IMR-90 (cell line): ENCODE results near the gene NKX6-2. TPM values are rescaled to one million over a fixed set of nuclear protein-coding genes. Genes with fewer than 3 reads are reported as not detected.

Experiments used
- ATAC-seq: fragments of 200-7000 bp; cut with Tn5 transposase; 2 replicates; pipeline ENCODE4 v1.9.1; 2020; ENCODE audit warnings: low read depth, mild to moderate bottlenecking, moderate library complexity
- BruUV-seq: library from RNA; stranded (reverse); fragments of 400-500 nt; replicated peaks from 2 replicates; lab custom pipeline; 2021; lab: Mats Ljungman, UMichigan
- CTCF ChIA-PET: fragments of 300-600 bp; formaldehyde crosslinking; extraction: SDS; loops from one replicate; lab custom pipeline; 2021; ENCODE audit warnings: antibody characterized with exemption; lab: Yijun Ruan, JAX
- POLR2A ChIA-PET: fragments of 300-600 bp; sonication (Branson Sonifier 250); formaldehyde crosslinking; loops from one replicate; lab custom pipeline; 2022; ENCODE audit warnings: antibody characterized with exemption; ENCODE audit not compliant: unreplicated experiment; lab: Charles Lee
- DNase-seq: peaks from one replicate; pipeline ENCODE4 v3.0.0; 2013
- H2AFZ ChIP-seq: replicated peaks from 2 replicates; pipeline ENCODE3; 2013; ENCODE audit warnings: low read length, mild to moderate bottlenecking; ENCODE audit not compliant: poor library complexity
- H2AK5ac ChIP-seq: 2 replicates; pipeline ENCODE4 v1.6.1; 2013; ENCODE audit warnings: low read depth, low read length, inconsistent platforms
- H2AK9ac ChIP-seq: replicated peaks from 2 replicates; pipeline ENCODE3; 2013; ENCODE audit warnings: mild to moderate bottlenecking, low read depth, low read length, moderate library complexity; ENCODE audit not compliant: poor library complexity
- H2BK120ac ChIP-seq: 2 replicates; pipeline ENCODE4 v1.6.1; 2013; ENCODE audit warnings: low read depth, low read length, inconsistent platforms
- H2BK15ac ChIP-seq: 3 replicates; pipeline ENCODE4 v1.6.1; 2013; ENCODE audit warnings: low read depth, low read length, inconsistent platforms
- H2BK20ac ChIP-seq: 2 replicates; pipeline ENCODE4 v1.6.1; 2013; ENCODE audit warnings: low read depth, mild to moderate bottlenecking, inconsistent platforms, low read length, moderate library complexity
- H2BK5ac ChIP-seq: 2 replicates; pipeline ENCODE4 v1.6.1; 2013; ENCODE audit warnings: mild to moderate bottlenecking, low read depth, low read length, inconsistent platforms; ENCODE audit not compliant: poor library complexity, severe bottlenecking
- H3K14ac ChIP-seq: replicated peaks from 2 replicates; pipeline ENCODE4 v1.6.1; 2013; ENCODE audit warnings: low read depth, low read length, inconsistent platforms
- H3K18ac ChIP-seq: 2 replicates; pipeline ENCODE4 v1.6.1; 2013; ENCODE audit warnings: low read depth, low read length, control low read depth
- H3K23ac ChIP-seq: 2 replicates; pipeline ENCODE4 v1.6.1; 2013; ENCODE audit warnings: low read depth, low read length, inconsistent platforms
- H3K27ac ChIP-seq: 2 replicates; pipeline ENCODE4 v1.5.1; 2013; ENCODE audit warnings: mild to moderate bottlenecking, control low read depth, low read length; ENCODE audit not compliant: insufficient read depth
- H3K27me3 ChIP-seq: 2 replicates; pipeline ENCODE4 v1.6.1; 2013; ENCODE audit warnings: low read length; ENCODE audit not compliant: control insufficient read depth, insufficient read depth
- H3K36me3 ChIP-seq: 2 replicates; pipeline ENCODE4 v1.6.1; 2013; ENCODE audit warnings: low read length, mixed read lengths; ENCODE audit not compliant: control insufficient read depth, insufficient read depth
- H3K4ac ChIP-seq: 2 replicates; pipeline ENCODE4 v1.6.1; 2013; ENCODE audit warnings: low read depth, low read length, inconsistent platforms
- H3K4me1 ChIP-seq: 2 replicates; pipeline ENCODE4 v1.6.1; 2013; ENCODE audit warnings: low read length, mixed read lengths; ENCODE audit not compliant: control insufficient read depth, insufficient read depth
- H3K4me2 ChIP-seq: 2 replicates; pipeline ENCODE4 v1.6.1; 2013; ENCODE audit warnings: low read depth, mild to moderate bottlenecking, control low read depth, low read length, moderate library complexity
- H3K4me3 ChIP-seq: 2 replicates; pipeline ENCODE4 v1.5.1; 2013; ENCODE audit warnings: low read depth, mild to moderate bottlenecking, control low read depth, low read length, moderate library complexity; ENCODE audit not compliant: insufficient read depth
- H3K56ac ChIP-seq: 2 replicates; pipeline ENCODE4 v1.6.1; 2013; ENCODE audit warnings: low read length, inconsistent platforms; ENCODE audit not compliant: insufficient read depth; ENCODE audit errors: extremely low read depth
- H3K79me1 ChIP-seq, 2 experiments: 2 replicates each; pipeline ENCODE4 v1.6.1; 2013; ENCODE audit warnings: low read length in 2 of 2, inconsistent platforms in 1 of 2, low read depth in 1 of 2
- H3K9ac ChIP-seq: 2 replicates; pipeline ENCODE4 v1.6.1; 2013; ENCODE audit warnings: low read depth, low read length, control low read depth
- H3K9me1 ChIP-seq: 2 replicates; pipeline ENCODE4 v1.6.1; 2013; ENCODE audit warnings: low read length, inconsistent platforms; ENCODE audit not compliant: insufficient read depth
- H3K9me3 ChIP-seq: 2 replicates; pipeline ENCODE4 v1.6.1; 2013; ENCODE audit warnings: low read length; ENCODE audit not compliant: control insufficient read depth, insufficient read depth
- H4K20me1 ChIP-seq: 2 replicates; pipeline ENCODE4 v1.6.1; 2013; ENCODE audit warnings: low read length, inconsistent platforms; ENCODE audit not compliant: insufficient read depth
- H4K5ac ChIP-seq: 2 replicates; pipeline ENCODE4 v1.6.1; 2013; ENCODE audit warnings: mild to moderate bottlenecking, low read depth, low read length, control low read depth
- H4K8ac ChIP-seq, 2 experiments: 2 replicates each; pipeline ENCODE4 v1.6.1; 2013; ENCODE audit warnings: low read depth in 2 of 2, low read length in 2 of 2, control low read depth in 1 of 2, inconsistent platforms in 1 of 2
- H4K91ac ChIP-seq: 2 replicates; pipeline ENCODE4 v1.6.1; 2013; ENCODE audit warnings: low read depth, low read length, inconsistent platforms; ENCODE audit not compliant: insufficient read depth
- BHLHE40 ChIP-seq: fragments of 150-350 bp; IDR thresholded peaks from 2 replicates; pipeline ENCODE4 v1.6.1; 2016; ENCODE audit warnings: mild to moderate bottlenecking, low read depth, low read length
- CEBPB ChIP-seq: IDR thresholded peaks from 2 replicates; pipeline ENCODE4 v1.6.1; 2012; ENCODE audit warnings: low read depth, low read length, improper control_type of control experiment
- MAFK ChIP-seq: IDR thresholded peaks from 2 replicates; pipeline ENCODE4 v1.6.1; 2012; ENCODE audit warnings: low read depth, low read length, improper control_type of control experiment
- MAZ ChIP-seq: IDR thresholded peaks from 2 replicates; pipeline ENCODE4 v1.6.1; 2012; ENCODE audit warnings: low read depth, mild to moderate bottlenecking, low read length, improper control_type of control experiment, moderate library complexity, borderline replicate concordance
- MXI1 ChIP-seq: IDR thresholded peaks from 2 replicates; pipeline ENCODE4 v1.6.1; 2012; ENCODE audit warnings: low read depth, mild to moderate bottlenecking, low read length, moderate library complexity, borderline replicate concordance
- NFE2L2 ChIP-seq: fragments of 150-350 bp; IDR thresholded peaks from 2 replicates; pipeline ENCODE4 v1.6.1; 2016; ENCODE audit warnings: low read depth, mild to moderate bottlenecking, low read length
- POLR2A ChIP-seq: IDR thresholded peaks from 2 replicates; pipeline ENCODE4 v1.6.1; 2012; ENCODE audit warnings: mild to moderate bottlenecking, low read depth, low read length
- SMC3 ChIP-seq: fragments of 150-350 bp; IDR thresholded peaks from 2 replicates; pipeline ENCODE4 v1.6.1; 2016; ENCODE audit warnings: low read depth, mild to moderate bottlenecking, antibody characterized with exemption, low read length, moderate library complexity
- WGBS, 2 experiments: methylation state at CpG; one replicate each; pipeline versions ENCODE4 v1.1.5 to v1.1.7; 2013; ENCODE audit warnings: missing lambda C conversion rate in 2 of 2; ENCODE audit not compliant: insufficient read length in 1 of 2; ENCODE audit errors: extremely low coverage in 2 of 2; 5-methylcytosine and 5-hydroxymethylcytosine counted together
- dilution Hi-C: fragments of 300-500 bp; cut with HindIII; formaldehyde crosslinking; loops from one replicate; pipeline ENCODE4 v1.14.3; 2018; ENCODE audit warnings: low sequenced_read_pairs; ENCODE audit not compliant: unreplicated experiment
- in situ Hi-C: fragments of 300-500 bp; cut with MboI; formaldehyde crosslinking; loops from 3 replicates; pipeline ENCODE4 v1.14.3; 2019; ENCODE audit warnings: low sequenced_read_pairs, inconsistent platforms, mixed read lengths
- intact Hi-C: fragments of 100-400 bp; cut with micrococcal nuclease; formaldehyde crosslinking; loops from 2 replicates; pipeline ENCODE4 v1.10.0; 2022
- polyA plus RNA-seq, 3 experiments: library from polyadenylated mRNA; depleted of rRNA; stranded (reverse); fragments of >200 nt; gene quantifications; 2 replicates each; pipeline ENCODE4 v1.2.3, GENCODE V29; 2012; ENCODE audit warnings: low replicate concordance in 1 of 3
- total RNA-seq: library from RNA; depleted of rRNA; stranded (reverse); fragments of >200 nt; gene quantifications from 2 replicates; pipeline ENCODE4 v1.2.3, GENCODE V29; 2012
- TF ChIP-seq, protein P1 (sequence below): fragments of 150-350 bp; IDR thresholded peaks from 2 replicates; pipeline ENCODE4 v1.6.1; 2016; ENCODE audit warnings: low read depth, mild to moderate bottlenecking, low read length, moderate library complexity, borderline replicate concordance
- TF ChIP-seq, protein P2 (sequence below): fragments of 150-350 bp; IDR thresholded peaks from 2 replicates; pipeline ENCODE4 v1.6.1; 2017; ENCODE audit warnings: mild to moderate bottlenecking, antibody characterized with exemption, low read length, low read depth

NKX6-2 gene
- total and polyA plus RNA-seq, 2 of the 4 experiments (the other 2 are of a cell fraction): not detected

DNA sequence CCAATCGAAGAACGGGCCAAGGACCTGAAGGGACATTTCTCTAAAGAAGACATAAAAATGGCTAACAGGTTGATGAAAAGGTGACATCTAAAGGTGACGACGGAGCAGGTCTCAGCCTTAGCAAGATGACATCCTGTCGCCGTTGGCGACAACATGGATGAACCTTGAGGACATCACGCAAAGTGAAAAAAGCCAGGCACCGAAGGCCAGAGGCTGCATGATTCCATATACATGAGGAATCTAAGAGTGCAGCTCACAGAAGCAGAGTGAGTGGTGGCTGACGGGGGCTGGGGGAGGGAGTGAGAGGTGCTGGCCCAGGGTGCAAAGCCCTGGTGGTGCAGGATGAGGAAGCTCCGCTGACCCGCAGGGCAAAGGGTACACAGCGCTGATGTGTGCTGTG lies 34.1 kb upstream of the NKX6-2 start:
- in situ Hi-C loops (no loop called here), intact Hi-C loops (no loop called here), dilution Hi-C loops (no loop called here)
- Histone ChIP-seq H3K27ac (no peak overlapping the region), H4K20me1 (no peaks in the 10 kb centered on the region), H3K79me1 (no peaks in the 10 kb centered on the region), H3K4me1 (no peaks in the 10 kb centered on the region), H3K9ac (no peak overlapping the region), H2BK20ac (no peak overlapping the region), H2AFZ (no peak overlapping the region), H2BK15ac (no peak overlapping the region), H3K9me3 (peaks cover 2% of the 10 kb centered on the region; the same call in 1 of the 2 replicates), H2AK9ac (no peak overlapping the region), H2BK5ac (no peak overlapping the region), H3K4ac (no peak overlapping the region), H3K27me3 (peaks cover 8% of the 10 kb centered on the region), H2AK5ac (no peak overlapping the region), H2BK120ac (no peak overlapping the region), H3K56ac (no peak overlapping the region), H4K8ac (no peak overlapping the region), H4K91ac (no peak overlapping the region), H4K5ac (no peak overlapping the region), H3K9me1 (no peaks in the 10 kb centered on the region), H3K36me3 (no peaks in the 10 kb centered on the region), H3K18ac (no peak overlapping the region), H3K4me3 (no peak overlapping the region), H3K4me2 (no peak overlapping the region), H3K14ac (no peak overlapping the region), H3K23ac (no peak overlapping the region)
- 83% methylated on average over 8 of the region's 13 CpGs; no CpG with 5 or more reads in 1 of the 2 experiments for WGBS, 2 experiments
- DNase-seq (no peak), ATAC-seq (no peak)
- no TSS peak for BruUV-seq
- ChIA-PET CTCF (no interaction called here), POLR2A (no interaction called here)
- TF ChIP-seq CEBPB: no peak
- TF ChIP-seq MAZ: no peak
- TF ChIP-seq, protein P1, sequence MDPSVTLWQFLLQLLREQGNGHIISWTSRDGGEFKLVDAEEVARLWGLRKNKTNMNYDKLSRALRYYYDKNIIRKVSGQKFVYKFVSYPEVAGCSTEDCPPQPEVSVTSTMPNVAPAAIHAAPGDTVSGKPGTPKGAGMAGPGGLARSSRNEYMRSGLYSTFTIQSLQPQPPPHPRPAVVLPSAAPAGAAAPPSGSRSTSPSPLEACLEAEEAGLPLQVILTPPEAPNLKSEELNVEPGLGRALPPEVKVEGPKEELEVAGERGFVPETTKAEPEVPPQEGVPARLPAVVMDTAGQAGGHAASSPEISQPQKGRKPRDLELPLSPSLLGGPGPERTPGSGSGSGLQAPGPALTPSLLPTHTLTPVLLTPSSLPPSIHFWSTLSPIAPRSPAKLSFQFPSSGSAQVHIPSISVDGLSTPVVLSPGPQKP: no peak
- TF ChIP-seq, protein P2, sequence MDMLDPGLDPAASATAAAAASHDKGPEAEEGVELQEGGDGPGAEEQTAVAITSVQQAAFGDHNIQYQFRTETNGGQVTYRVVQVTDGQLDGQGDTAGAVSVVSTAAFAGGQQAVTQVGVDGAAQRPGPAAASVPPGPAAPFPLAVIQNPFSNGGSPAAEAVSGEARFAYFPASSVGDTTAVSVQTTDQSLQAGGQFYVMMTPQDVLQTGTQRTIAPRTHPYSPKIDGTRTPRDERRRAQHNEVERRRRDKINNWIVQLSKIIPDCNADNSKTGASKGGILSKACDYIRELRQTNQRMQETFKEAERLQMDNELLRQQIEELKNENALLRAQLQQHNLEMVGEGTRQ: no peak
- no peak for TF ChIP-seq NFE2L2
- TF ChIP-seq POLR2A: no peak
- no peak for TF ChIP-seq SMC3
- no peak for TF ChIP-seq MAFK
- TF ChIP-seq BHLHE40: no peak
- no peak for TF ChIP-seq MXI1
